Measurements from ENCODE around the gene GALNT10. TPM values are rescaled to one million over a fixed set of nuclear protein-coding genes. Genes with fewer than 3 reads are reported as not detected.

The GALNT10 gene
- total RNA-seq, 2 donors from 2014 or later: 30.2 to 43.4 TPM

DNA sequence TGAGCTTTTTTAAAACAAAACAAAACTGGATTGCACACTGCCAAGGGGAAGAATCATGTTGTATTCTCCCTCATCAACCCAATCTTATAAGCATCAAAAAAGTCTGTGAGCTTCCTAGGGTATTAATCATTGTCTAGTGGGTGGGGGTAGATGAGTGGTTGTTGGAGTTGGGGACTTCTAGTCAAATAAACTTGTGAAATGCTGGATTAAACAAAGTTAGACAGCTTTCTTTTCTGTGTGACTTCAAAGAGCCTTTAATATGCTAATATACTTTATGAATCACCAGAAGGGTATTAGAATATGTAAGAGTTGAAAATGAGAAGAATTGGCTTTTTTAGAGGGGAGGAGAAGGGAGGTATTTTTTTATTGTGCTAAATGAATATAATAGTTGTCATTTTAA, 87.7 kb downstream of the GALNT10 start:
- Histone ChIP-seq H3K4me1 (ENCODE audit: control insufficient read depth, insufficient read depth, low read length) (no peaks in the 10 kb centered on the region), H3K36me3 (ENCODE audit: control insufficient read depth, insufficient read depth, low read length) (no peaks in the 10 kb centered on the region), H3K27ac (ENCODE audit: low read depth, low read length) (no peak overlapping the region), H3K9ac (ENCODE audit: extremely low read depth, low read length, poor library complexity, severe bottlenecking) (no peak overlapping the region), H3K9me3 (ENCODE audit: control insufficient read depth, low read length) (no peaks in the 10 kb centered on the region), H3K4me3 (ENCODE audit: low read length) (no peak overlapping the region), H3K27me3 (ENCODE audit: control insufficient read depth, insufficient read depth, low read length, poor library complexity, severe bottlenecking) (no peaks in the 10 kb centered on the region)
- no peaks in the 10 kb centered on the region for H3K36me3 Mint-ChIP-seq (ENCODE audit: low read depth)
- no peak overlapping the region for H3K27ac Mint-ChIP-seq
- no peaks in the 10 kb centered on the region for H3K9me3 Mint-ChIP-seq
- TF ChIP-seq, protein P1, sequence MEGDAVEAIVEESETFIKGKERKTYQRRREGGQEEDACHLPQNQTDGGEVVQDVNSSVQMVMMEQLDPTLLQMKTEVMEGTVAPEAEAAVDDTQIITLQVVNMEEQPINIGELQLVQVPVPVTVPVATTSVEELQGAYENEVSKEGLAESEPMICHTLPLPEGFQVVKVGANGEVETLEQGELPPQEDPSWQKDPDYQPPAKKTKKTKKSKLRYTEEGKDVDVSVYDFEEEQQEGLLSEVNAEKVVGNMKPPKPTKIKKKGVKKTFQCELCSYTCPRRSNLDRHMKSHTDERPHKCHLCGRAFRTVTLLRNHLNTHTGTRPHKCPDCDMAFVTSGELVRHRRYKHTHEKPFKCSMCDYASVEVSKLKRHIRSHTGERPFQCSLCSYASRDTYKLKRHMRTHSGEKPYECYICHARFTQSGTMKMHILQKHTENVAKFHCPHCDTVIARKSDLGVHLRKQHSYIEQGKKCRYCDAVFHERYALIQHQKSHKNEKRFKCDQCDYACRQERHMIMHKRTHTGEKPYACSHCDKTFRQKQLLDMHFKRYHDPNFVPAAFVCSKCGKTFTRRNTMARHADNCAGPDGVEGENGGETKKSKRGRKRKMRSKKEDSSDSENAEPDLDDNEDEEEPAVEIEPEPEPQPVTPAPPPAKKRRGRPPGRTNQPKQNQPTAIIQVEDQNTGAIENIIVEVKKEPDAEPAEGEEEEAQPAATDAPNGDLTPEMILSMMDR (conservative IDR thresholded peaks at IDR 0.05): no peak
- H3K4me3 Mint-ChIP-seq: no peak overlapping the region
- peaks cover 15% of the 10 kb centered on the region for H3K4me1 Mint-ChIP-seq
- H3K27me3 Mint-ChIP-seq (ENCODE audit: insufficient read depth): no peaks in the 10 kb centered on the region
- no peak for DNase-seq

DNA sequence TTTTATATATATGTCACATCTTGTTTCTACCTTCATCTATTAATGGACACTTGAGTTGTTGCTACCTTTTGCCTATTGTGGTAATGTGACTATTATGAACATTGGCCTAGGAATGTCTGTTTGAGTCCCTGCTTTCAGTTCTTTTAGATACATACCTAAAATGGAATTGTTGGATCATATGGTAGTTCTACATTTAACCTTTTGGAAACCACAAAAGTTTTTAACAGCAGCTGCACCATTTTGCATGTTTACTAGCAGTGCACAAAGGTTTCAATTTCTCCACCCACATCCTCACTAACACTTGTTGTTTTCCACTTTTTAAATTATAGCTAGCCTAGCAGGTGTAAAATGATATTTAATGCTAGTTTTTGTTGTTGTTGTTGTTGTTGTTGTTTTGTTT, 88.4 kb downstream of the GALNT10 start:
- H3K4me1 Mint-ChIP-seq: peaks cover 10% of the 10 kb centered on the region
- Histone ChIP-seq H3K36me3 (ENCODE audit: control insufficient read depth, insufficient read depth, low read length) (no peaks in the 10 kb centered on the region), H3K4me1 (ENCODE audit: control insufficient read depth, insufficient read depth, low read length) (no peaks in the 10 kb centered on the region), H3K4me3 (ENCODE audit: low read length) (no peak overlapping the region), H3K9me3 (ENCODE audit: control insufficient read depth, low read length) (no peaks in the 10 kb centered on the region), H3K9ac (ENCODE audit: extremely low read depth, low read length, poor library complexity, severe bottlenecking) (no peak overlapping the region), H3K27ac (ENCODE audit: low read depth, low read length) (no peak overlapping the region), H3K27me3 (ENCODE audit: control insufficient read depth, insufficient read depth, low read length, poor library complexity, severe bottlenecking) (no peaks in the 10 kb centered on the region)
- no peak overlapping the region for H3K4me3 Mint-ChIP-seq
- H3K9me3 Mint-ChIP-seq: no peaks in the 10 kb centered on the region
- H3K36me3 Mint-ChIP-seq (ENCODE audit: low read depth): no peaks in the 10 kb centered on the region
- H3K27ac Mint-ChIP-seq: no peak overlapping the region
- no peak for DNase-seq
- no peaks in the 10 kb centered on the region for H3K27me3 Mint-ChIP-seq (ENCODE audit: insufficient read depth)
- TF ChIP-seq, protein P1 (conservative IDR thresholded peaks at IDR 0.05): no peak

DNA sequence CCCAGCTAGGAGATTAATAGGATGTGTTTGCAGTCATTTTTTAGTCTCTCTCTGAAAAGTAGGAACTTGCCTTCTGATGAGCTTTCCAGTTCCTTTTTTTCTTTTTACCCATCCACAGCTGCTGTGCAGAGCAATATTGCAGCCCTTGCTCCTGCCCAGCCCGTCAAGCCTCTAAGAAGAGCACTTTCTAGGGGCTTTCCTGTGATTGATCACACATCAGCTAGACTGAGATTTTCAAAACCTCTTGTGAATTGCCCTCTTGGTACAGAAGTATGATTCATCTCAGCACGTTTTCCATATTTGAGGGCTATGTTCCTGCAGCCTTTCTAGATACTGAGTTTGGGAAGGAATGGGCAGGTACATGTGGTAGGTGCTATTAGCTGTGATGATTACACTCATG, 93.9 kb downstream of the GALNT10 start:
- TF ChIP-seq, protein P1 (conservative IDR thresholded peaks at IDR 0.05): no peak
- Mint-ChIP-seq H3K27ac (no peak overlapping the region), H3K9me3 (no peaks in the 10 kb centered on the region), H3K4me1 (peaks cover 44% of the 10 kb centered on the region), H3K36me3 (ENCODE audit: low read depth) (no peaks in the 10 kb centered on the region), H3K27me3 (ENCODE audit: insufficient read depth) (no peaks in the 10 kb centered on the region), H3K4me3 (no peak overlapping the region)
- Histone ChIP-seq H3K36me3 (ENCODE audit: control insufficient read depth, insufficient read depth, low read length) (no peaks in the 10 kb centered on the region), H3K9me3 (ENCODE audit: control insufficient read depth, low read length) (no peaks in the 10 kb centered on the region), H3K27ac (ENCODE audit: low read depth, low read length) (no peak overlapping the region), H3K27me3 (ENCODE audit: control insufficient read depth, insufficient read depth, low read length, poor library complexity, severe bottlenecking) (no peaks in the 10 kb centered on the region), H3K4me1 (ENCODE audit: control insufficient read depth, insufficient read depth, low read length) (peaks cover 19% of the 10 kb centered on the region), H3K4me3 (ENCODE audit: low read length) (no peak overlapping the region), H3K9ac (ENCODE audit: extremely low read depth, low read length, poor library complexity, severe bottlenecking) (no peak overlapping the region)
- 97% methylated on average over 2 of the region's 2 CpGs; no CpG with 5 or more reads in 1 of the 2 experiments for WGBS, 2 experiments (ENCODE audit: insufficient coverage in 1 of 2, insufficient read length in 1 of 2)
- no peak for DNase-seq

Measured in endodermal cell (in vitro differentiated cells).